RWPE2 (cell line): Measurements from ENCODE around the gene ERBB2.

Experiments
- ATAC-seq: fragments of 200-7000 bp; cut with Tn5 transposase; 3 replicates; pipeline ENCODE4 v1.9.1; 2021; ENCODE audit warnings: low read depth
- DNase-seq: peaks from one replicate; pipeline ENCODE4 v3.0.0-alpha.2; 2020; ENCODE audit warnings: low spot score
- H3K27ac ChIP-seq: fragments of 450-650 bp; 2 replicates; pipeline ENCODE4 v1.5.1; 2017; ENCODE audit warnings: mild to moderate bottlenecking; ENCODE audit not compliant: poor library complexity, severe bottlenecking
- H3K27me3 ChIP-seq: fragments of 250-450 bp; sonication (Bioruptor Pico); 2 replicates; pipeline ENCODE4 v1.5.1; 2021; ENCODE audit warnings: mild to moderate bottlenecking, moderate library complexity; ENCODE audit not compliant: insufficient read depth, poor library complexity, severe bottlenecking
- H3K36me3 ChIP-seq: fragments of 250-450 bp; sonication (Bioruptor Pico); 2 replicates; pipeline ENCODE4 v1.5.1; 2020; ENCODE audit warnings: low read depth, mild to moderate bottlenecking, moderate library complexity
- H3K4me1 ChIP-seq: fragments of 250-450 bp; sonication (Bioruptor Pico); 2 replicates; pipeline ENCODE4 v1.5.1; 2021; ENCODE audit warnings: mild to moderate bottlenecking, moderate library complexity; ENCODE audit not compliant: insufficient read depth, poor library complexity, severe bottlenecking
- H3K4me3 ChIP-seq: fragments of 250-450 bp; sonication (Bioruptor Pico); 2 replicates; pipeline ENCODE4 v1.5.1; 2021; ENCODE audit warnings: mild to moderate bottlenecking, moderate library complexity; ENCODE audit not compliant: severe bottlenecking
- H3K9me3 ChIP-seq: fragments of 250-450 bp; sonication (Bioruptor Pico); 2 replicates; pipeline ENCODE4 v1.5.1; 2021; ENCODE audit warnings: mild to moderate bottlenecking, moderate library complexity; ENCODE audit not compliant: severe bottlenecking
- CTCF ChIP-seq: fragments of 450-650 bp; IDR thresholded peaks from one replicate; pipeline ENCODE4 v1.5.1; 2017; ENCODE audit warnings: mild to moderate bottlenecking, moderate library complexity; ENCODE audit not compliant: poor library complexity, severe bottlenecking

Gene ERBB2

DNA sequence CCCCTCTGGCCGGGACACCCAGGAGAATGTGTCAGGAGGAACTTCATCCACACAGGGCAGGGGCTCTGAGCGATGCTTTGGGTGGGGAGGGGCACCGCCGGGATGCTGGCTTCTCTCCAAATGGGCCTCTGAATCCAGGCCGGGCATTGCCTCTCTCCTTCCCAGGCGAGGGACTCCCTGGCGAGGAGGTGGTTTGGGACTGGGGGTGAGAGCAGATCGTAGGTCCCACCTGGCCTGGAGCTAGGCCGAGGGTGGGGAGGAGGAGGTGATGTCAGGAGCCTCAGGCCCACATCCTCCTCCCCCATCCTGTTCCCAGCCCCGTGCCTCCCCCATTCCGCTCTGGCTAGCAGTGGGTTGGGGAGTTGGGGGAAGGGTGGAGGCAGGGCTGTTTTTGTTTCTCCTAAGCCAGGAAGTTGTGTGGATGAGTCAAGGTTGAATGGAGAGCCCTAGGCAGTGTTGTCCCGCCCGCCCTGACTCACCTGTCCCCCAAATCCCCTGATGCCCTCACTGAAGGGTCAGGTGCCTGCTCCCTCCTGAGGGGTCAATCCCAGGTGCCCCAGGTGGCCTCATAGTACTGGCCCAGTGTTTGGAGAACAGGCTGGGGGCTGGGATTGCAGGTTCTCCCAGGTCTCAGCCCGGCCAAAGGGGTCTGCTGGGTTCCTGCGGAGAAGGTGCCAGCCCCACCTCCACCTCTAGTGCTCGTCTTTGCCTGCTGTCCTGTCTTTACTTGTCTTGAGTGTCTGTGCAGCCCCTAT lies 40.7 kb downstream of the ERBB2 start:
- Histone ChIP-seq H3K27me3 (no peaks in the 10 kb centered on the region), H3K9me3 (no peaks in the 10 kb centered on the region), H3K27ac (peak overlapping the region; percentile 91), H3K36me3 (peaks cover 31% of the 10 kb centered on the region), H3K4me3 (peak overlapping the region; percentile 44), H3K4me1 (peaks cover 10% of the 10 kb centered on the region)
- TF ChIP-seq CTCF = no peak
- ATAC-seq (peak; percentile 66), DNase-seq (peak; percentile 93)

DNA sequence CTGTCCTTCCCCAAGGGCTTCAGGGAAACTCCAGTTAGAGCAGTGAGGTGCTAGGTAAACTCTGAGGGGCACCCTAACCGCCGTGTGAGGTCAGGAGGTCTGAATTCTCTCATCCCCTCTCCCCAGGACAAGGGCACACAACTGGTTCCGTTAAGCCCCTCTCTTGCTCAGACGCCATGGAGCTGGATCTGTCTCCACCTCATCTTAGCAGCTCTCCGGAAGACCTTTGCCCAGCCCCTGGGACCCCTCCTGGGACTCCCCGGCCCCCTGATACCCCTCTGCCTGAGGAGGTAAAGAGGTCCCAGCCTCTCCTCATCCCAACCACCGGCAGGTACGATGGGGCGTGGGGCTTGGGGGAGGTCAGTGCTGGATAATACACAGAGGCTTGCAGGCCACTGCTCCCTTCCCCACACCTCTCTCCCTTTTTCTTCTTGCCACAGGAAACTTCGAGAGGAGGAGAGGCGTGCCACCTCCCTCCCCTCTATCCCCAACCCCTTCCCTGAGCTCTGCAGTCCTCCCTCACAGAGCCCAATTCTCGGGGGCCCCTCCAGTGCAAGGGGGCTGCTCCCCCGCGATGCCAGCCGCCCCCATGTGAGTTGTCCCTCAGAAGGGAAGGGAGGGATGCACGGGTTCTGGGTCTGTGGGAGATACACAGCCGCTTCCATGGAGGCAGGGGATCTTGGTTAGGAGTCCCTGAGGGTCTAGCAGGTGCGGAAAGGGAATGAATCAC lies 42.4 kb downstream of the ERBB2 start:
- no peaks in the 10 kb centered on the region for H3K9me3 ChIP-seq
- ATAC-seq (no peak), DNase-seq (peak; percentile 29)
- no peak overlapping the region for H3K27ac ChIP-seq
- H3K4me3 ChIP-seq = no peak overlapping the region
- H3K4me1 ChIP-seq = peaks cover 10% of the 10 kb centered on the region
- H3K27me3 ChIP-seq = no peaks in the 10 kb centered on the region
- no peak for TF ChIP-seq CTCF
- H3K36me3 ChIP-seq = peaks cover 31% of the 10 kb centered on the region

GRCh38 chr17:39742856-39743436 lies 43.1 kb downstream of the ERBB2 start:
- peaks cover 10% of the 10 kb centered on the region for H3K4me1 ChIP-seq
- DNase-seq (peak; percentile 45), ATAC-seq (no peak)
- H3K27ac ChIP-seq = no peak overlapping the region
- TF ChIP-seq CTCF = no peak
- H3K9me3 ChIP-seq = no peaks in the 10 kb centered on the region
- H3K4me3 ChIP-seq = no peak overlapping the region
- peaks cover 31% of the 10 kb centered on the region for H3K36me3 ChIP-seq
- no peaks in the 10 kb centered on the region for H3K27me3 ChIP-seq

DNA sequence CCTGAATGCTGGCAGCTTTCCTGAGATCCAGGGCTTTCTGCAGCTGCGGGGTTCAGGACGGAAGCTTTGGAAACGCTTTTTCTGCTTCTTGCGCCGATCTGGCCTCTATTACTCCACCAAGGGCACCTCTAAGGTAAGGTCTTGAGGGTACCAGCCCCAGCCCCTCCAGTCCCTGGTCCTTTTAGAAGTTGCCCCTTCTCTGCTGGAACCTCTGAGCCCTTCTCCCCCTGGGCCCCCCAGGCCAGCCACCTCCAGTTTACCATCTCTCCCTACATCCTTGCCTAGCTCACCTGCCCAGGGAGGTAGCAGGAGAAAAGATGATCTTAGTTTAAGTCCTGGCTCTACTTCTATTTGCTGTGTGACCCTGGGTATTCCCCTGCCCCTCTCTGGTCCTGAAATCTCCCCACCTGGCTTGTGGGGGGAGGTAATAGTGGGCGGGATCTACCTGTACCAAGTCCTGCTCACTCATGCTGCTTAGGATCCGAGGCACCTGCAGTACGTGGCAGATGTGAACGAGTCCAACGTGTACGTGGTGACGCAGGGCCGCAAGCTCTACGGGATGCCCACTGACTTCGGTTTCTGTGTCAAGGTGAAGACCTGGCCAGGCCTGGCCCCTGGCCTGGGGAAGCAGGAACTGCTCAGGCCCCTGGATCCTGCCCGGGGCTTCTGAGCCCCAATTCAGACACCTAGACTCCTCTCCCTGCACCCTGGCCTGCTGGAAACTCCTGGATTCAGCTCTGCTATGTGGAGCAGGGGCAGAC lies 44.4 kb downstream of the ERBB2 start:
- no peak overlapping the region for H3K4me3 ChIP-seq
- peak; percentile 49 for DNase-seq
- H3K36me3 ChIP-seq = peaks cover 31% of the 10 kb centered on the region
- H3K27me3 ChIP-seq = no peaks in the 10 kb centered on the region
- TF ChIP-seq CTCF = no peak
- H3K27ac ChIP-seq = no peak overlapping the region
- ATAC-seq = no peak
- H3K4me1 ChIP-seq = peaks cover 14% of the 10 kb centered on the region
- H3K9me3 ChIP-seq = no peaks in the 10 kb centered on the region
